Psoas muscle (tissue), 8 donors: ENCODE measurements around the gene MPV17L2. TPM values are rescaled to one million over a fixed set of nuclear protein-coding genes. Genes with fewer than 3 reads are reported as not detected.
"Not testable (repeated sequence)": the region's sequence is repeated elsewhere in the genome, so short reads cannot be mapped to it uniquely, and the experiment has no call there.

ENCODE experiments used
- ATAC-seq, 4 donors: fragments of 200-7000 bp; cut with Tn5 transposase; one replicate each; pipeline ENCODE4 v1.9.1; 2020; ENCODE audit warnings: moderate library complexity in 3 of 4, mild to moderate bottlenecking in 2 of 4
- DNase-seq, 2 donors: peaks; one replicate each; pipeline ENCODE4 v3.0.0-alpha.2; 2020
- H3K27ac ChIP-seq: fragments of 200-600 bp; one replicate; pipeline ENCODE4 v1.8.0; 2022
- H3K27me3 ChIP-seq, 3 donors: fragments of 200-600 bp in 1 of 3; one replicate each; pipeline versions ENCODE4 v1.6.1 to v1.8.0; 2013 to 2022; ENCODE audit warnings: low read length in 2 of 3, mild to moderate bottlenecking in 2 of 3, moderate library complexity in 1 of 3; ENCODE audit not compliant: insufficient read depth in 3 of 3
- H3K36me3 ChIP-seq, 2 donors: fragments of 200-600 bp in 1 of 2; one replicate each; pipeline versions ENCODE4 v1.6.1 to v1.8.0; 2013 to 2022; ENCODE audit warnings: low read depth in 1 of 2, mild to moderate bottlenecking in 1 of 2, moderate library complexity in 1 of 2; ENCODE audit not compliant: insufficient read depth in 1 of 2
- H3K4me1 ChIP-seq: fragments of 200-600 bp; one replicate; pipeline ENCODE4 v1.8.0; 2022
- H3K4me3 ChIP-seq: fragments of 200-600 bp; one replicate; pipeline ENCODE4 v1.8.0; 2022; ENCODE audit warnings: mild to moderate bottlenecking
- H3K9me3 ChIP-seq: fragments of 200-600 bp; one replicate; pipeline ENCODE4 v1.8.0; 2022
- CTCF ChIP-seq: fragments of 200-600 bp; IDR thresholded peaks from one replicate; pipeline ENCODE4 v1.8.0; 2022; ENCODE audit warnings: antibody characterized with exemption
- WGBS, 3 donors: extraction: QIAGEN DNeasy Blood & Tissue Kit; methylation state at CpG; one replicate each; pipeline versions ENCODE4 v1.1.6 to v1.1.7; 2013; 5-methylcytosine and 5-hydroxymethylcytosine counted together
- intact Hi-C, 2 donors: fragments of 100-400 bp; cut with DNase I; formaldehyde crosslinking; loops; one replicate each; pipeline versions ENCODE4 v1.11.0 to v1.14.2; 2022
- polyA plus RNA-seq, 3 donors: library from polyadenylated mRNA; stranded (reverse); fragments of 200-250 nt; gene quantifications; one replicate each; pipeline ENCODE4 v1.2.3, GENCODE V29; 2013
- total RNA-seq, 4 donors: library from RNA; stranded (reverse); fragmentation: NEBNext Ultra II Directional in 2 of 4; extraction: Animal tissue kit (Norgen Biotek cat#: 25700) in 2 of 4; gene quantifications; one replicate each; pipeline versions ENCODE4 v1.2.1 to v1.2.4, GENCODE V29; 2021 to 2023
- donor health status: healthy with polysubstance abuse.
- donor health status: DM: no; HTN: no; CAD: no; lungs with moderate emphysema.
- donor health status: Bipolar disorder and iron deficiency.
- donor health status: healthy.
- donor health status: DM: yes; HTN: yes; CAD: no.
- donor health status: DM: no; HTN: no; CAD: no.
- donor health status: DM: no; HTN: no; CAD: no.
- donor health status: DM: yes; HTN: yes; CAD: no.

MPV17L2 gene
- total and polyA plus RNA-seq, 7 donors: 5.9 to 23.3 (median 12.7) TPM

GRCh38 chr19:18206018-18206417, 13.0 kb downstream of the MPV17L2 start:
- TF ChIP-seq CTCF: no peak
- Histone ChIP-seq H3K4me1 (peaks cover 22% of the 10 kb centered on the region), H3K27me3 (no peaks in the 10 kb centered on the region), H3K4me3 (no peak overlapping the region), H3K27ac (peak overlapping the region; percentile 98), H3K36me3 (no peaks in the 10 kb centered on the region), H3K9me3 (no peaks in the 10 kb centered on the region)
- ATAC-seq (no peak), DNase-seq (no peak)
- WGBS, 3 donors: 80 to 87% (median 87%) methylated on average over 12 of the region's 12 CpGs
- intact Hi-C loops: loop anchor here (5.0 kb wide), 2 partner anchors 126 to 206 kb away; no protein-coding TSS in a partner anchor

- intact Hi-C loops: loop anchor here (1.0 to 5.0 kb wide), 4 partner anchors 43 to 204 kb away; no protein-coding TSS in a partner anchor
- H3K4me3 ChIP-seq: no peak overlapping the region
- no peak overlapping the region for H3K27ac ChIP-seq
- ATAC-seq: no peak
- DNase-seq: peak; percentile 49 to 71
- H3K27me3 ChIP-seq: no peaks in the 10 kb centered on the region
- peaks cover 10% of the 10 kb centered on the region for H3K4me1 ChIP-seq
- peak; percentile 68 for TF ChIP-seq CTCF
- WGBS, 3 donors: 13 to 15% (median 15%) methylated on average over 32 of the region's 32 CpGs
- no peaks in the 10 kb centered on the region for H3K36me3 ChIP-seq
- H3K9me3 ChIP-seq: no peaks in the 10 kb centered on the region
Measured at GRCh38 chr19:18208098-18208951, 15.3 kb downstream of the MPV17L2 start.

- peaks cover 10% of the 10 kb centered on the region for H3K4me1 ChIP-seq
- not testable (repeated sequence) for H3K27me3 ChIP-seq, ATAC-seq, DNase-seq, H3K27ac ChIP-seq, H3K4me3 ChIP-seq, H3K9me3 ChIP-seq, H3K36me3 ChIP-seq
- intact Hi-C loops: loop anchor here (5.0 kb wide), 2 partner anchors 122 to 202 kb away; no protein-coding TSS in a partner anchor
- 85 to 86% (median 86%) methylated on average over 4 to 5 of the region's 5 CpGs for WGBS, 3 donors
Measured at GRCh38 chr19:18209912-18210311, 16.9 kb downstream of the MPV17L2 start.

GRCh38 chr19:18211683-18212082, 18.7 kb downstream of the MPV17L2 start:
- Histone ChIP-seq H3K27ac (no peak overlapping the region), H3K9me3 (no peaks in the 10 kb centered on the region), H3K4me1 (peaks cover 5% of the 10 kb centered on the region), H3K4me3 (no peak overlapping the region), H3K36me3 (no peaks in the 10 kb centered on the region), H3K27me3 (no peaks in the 10 kb centered on the region)
- 82 to 83% (median 83%) methylated on average over 14 of the region's 14 CpGs for WGBS, 3 donors
- TF ChIP-seq CTCF: no peak
- intact Hi-C loops: no loop called here
- DNase-seq: no peak
- no peak for ATAC-seq

- ATAC-seq: no peak
- intact Hi-C loops: no loop called here
- Histone ChIP-seq H3K27me3 (no peaks in the 10 kb centered on the region), H3K4me3 (no peak overlapping the region), H3K36me3 (no peaks in the 10 kb centered on the region), H3K9me3 (no peaks in the 10 kb centered on the region), H3K27ac (no peak overlapping the region), H3K4me1 (no peaks in the 10 kb centered on the region)
- no peak for TF ChIP-seq CTCF
- WGBS, 3 donors: 66 to 79% (median 67%) methylated on average over 7 of the region's 7 CpGs
- no peak for DNase-seq
Measured at GRCh38 chr19:18214779-18215433, 21.9 kb downstream of the MPV17L2 start.
